Measurements from ENCODE around the gene CARD11. TPM values are rescaled to one million over a fixed set of nuclear protein-coding genes. Genes with fewer than 3 reads are reported as not detected.

The CARD11 gene
- total RNA-seq, 1 donor from 2014 or later, result 6.3 TPM

- no peak for FAIRE-seq
- Histone ChIP-seq H3K36me3 (ENCODE audit: control insufficient read depth, insufficient read depth, low read length) (no peaks in the 10 kb centered on the region), H3K4me3 (ENCODE audit: low read depth, low read length) (no peak overlapping the region), H3K27me3 (ENCODE audit: control insufficient read depth, insufficient read depth, low read length) (no peaks in the 10 kb centered on the region)
- TF ChIP-seq CTCF (IDR thresholded peaks at IDR 0.05; ENCODE audit: insufficient read depth, low read length, severe bottlenecking), result no peak
- DNase-seq (ENCODE audit: low read depth), result no peak
These were observed 129.8 kb downstream of the CARD11 start for GRCh38 chr7:2913760-2914387.

- Histone ChIP-seq H3K36me3 (ENCODE audit: control insufficient read depth, insufficient read depth, low read length) (no peaks in the 10 kb centered on the region), H3K27me3 (ENCODE audit: control insufficient read depth, insufficient read depth, low read length) (no peaks in the 10 kb centered on the region), H3K4me3 (ENCODE audit: low read depth, low read length) (no peak overlapping the region)
- DNase-seq (ENCODE audit: low read depth) (no peak), FAIRE-seq (no peak)
- no peak for TF ChIP-seq CTCF (IDR thresholded peaks at IDR 0.05; ENCODE audit: insufficient read depth, low read length, severe bottlenecking)
These were observed 130.8 kb downstream of the CARD11 start for GRCh38 chr7:2912684-2913439.

GRCh38 chr7:2911466-2911865 lies 132.2 kb downstream of the CARD11 start:
- peak; percentile 18 for FAIRE-seq
- no peak for DNase-seq (ENCODE audit: low read depth)
- no peaks in the 10 kb centered on the region for H3K27me3 ChIP-seq (ENCODE audit: control insufficient read depth, insufficient read depth, low read length)

GRCh38 chr7:2909471-2910039 lies 134.1 kb downstream of the CARD11 start:
- FAIRE-seq (no peak), DNase-seq (ENCODE audit: low read depth) (no peak)

More at GRCh38 chr7:2911466-2911865, 132.2 kb downstream of the CARD11 start:
- H3K36me3 ChIP-seq (ENCODE audit: control insufficient read depth, insufficient read depth, low read length), result no peaks in the 10 kb centered on the region
- no peak overlapping the region for H3K4me3 ChIP-seq (ENCODE audit: low read depth, low read length)
- no peak for TF ChIP-seq CTCF (IDR thresholded peaks at IDR 0.05; ENCODE audit: insufficient read depth, low read length, severe bottlenecking)

GRCh38 chr7:2909043-2909442 lies 134.6 kb downstream of the CARD11 start:
- Histone ChIP-seq H3K27me3 (ENCODE audit: control insufficient read depth, insufficient read depth, low read length) (no peaks in the 10 kb centered on the region), H3K4me3 (ENCODE audit: low read depth, low read length) (no peak overlapping the region), H3K36me3 (ENCODE audit: control insufficient read depth, insufficient read depth, low read length) (no peaks in the 10 kb centered on the region)
- no peak for FAIRE-seq
- TF ChIP-seq CTCF (IDR thresholded peaks at IDR 0.05; ENCODE audit: insufficient read depth, low read length, severe bottlenecking), result no peak
- no peak for DNase-seq (ENCODE audit: low read depth)

More at GRCh38 chr7:2909471-2910039, 134.1 kb downstream of the CARD11 start:
- Histone ChIP-seq H3K36me3 (ENCODE audit: control insufficient read depth, insufficient read depth, low read length) (no peaks in the 10 kb centered on the region), H3K4me3 (ENCODE audit: low read depth, low read length) (no peak overlapping the region), H3K27me3 (ENCODE audit: control insufficient read depth, insufficient read depth, low read length) (no peaks in the 10 kb centered on the region)
- TF ChIP-seq CTCF (IDR thresholded peaks at IDR 0.05; ENCODE audit: insufficient read depth, low read length, severe bottlenecking), result no peak
